ENCODE results near the gene NDUFAF2. TPM values are rescaled to one million over a fixed set of nuclear protein-coding genes. Genes with fewer than 3 reads are reported as not detected.
A peak's percentile ranks its signal among the peaks of the same experiment; 100 is the strongest.

The NDUFAF2 gene
- total and polyA plus RNA-seq, 4 donors: 12.2 to 68.8 (median 29.8) TPM

- TF ChIP-seq CTCF (IDR thresholded peaks at IDR 0.05; ENCODE audit: control extremely low read depth, extremely low read depth): no peak
- no peaks in the 10 kb centered on the region for H3K36me3 ChIP-seq (ENCODE audit: control insufficient read depth in 4 of 4, insufficient read depth in 4 of 4, low read length in 4 of 4)
- no peaks in the 10 kb centered on the region for H3K9me3 ChIP-seq (ENCODE audit: control insufficient read depth in 4 of 4, insufficient read depth in 3 of 4, low read length in 3 of 4)
- H3K9ac ChIP-seq (ENCODE audit: insufficient read depth in 1 of 2, low read length in 2 of 2): no peak overlapping the region
- H3K27ac ChIP-seq (ENCODE audit: low read depth in 1 of 2, low read length in 1 of 2): no peak overlapping the region
- WGBS, 2 donors: 95 to 98% methylated on average over 1 of the region's 1 CpG
- H3K27me3 ChIP-seq (ENCODE audit: control insufficient read depth in 3 of 3, insufficient read depth in 3 of 3, low read length in 2 of 3): no peaks in the 10 kb centered on the region
- ATAC-seq (ENCODE audit: insufficient read depth, low FRiP score): no peak
- peaks cover 0 to 13% (median 0%) of the 10 kb centered on the region in 5 donors for H3K4me1 ChIP-seq (ENCODE audit: control insufficient read depth in 5 of 5, insufficient read depth in 5 of 5, low read length in 5 of 5)
- H3K4me3 ChIP-seq: no peak overlapping the region
- DNase-seq: peak; percentile 17 to 44 (median 40)
Measured at GRCh38 chr5:61137835-61138234, 192.8 kb downstream of the NDUFAF2 start.

- no peaks in the 10 kb centered on the region for H3K27me3 ChIP-seq (ENCODE audit: control insufficient read depth in 3 of 3, insufficient read depth in 3 of 3, low read length in 2 of 3)
- H3K9ac ChIP-seq (ENCODE audit: insufficient read depth in 1 of 2, low read length in 2 of 2): no peak overlapping the region
- no peak overlapping the region for H3K27ac ChIP-seq (ENCODE audit: low read depth in 1 of 2, low read length in 1 of 2)
- H3K4me1 ChIP-seq (ENCODE audit: control insufficient read depth in 5 of 5, insufficient read depth in 5 of 5, low read length in 5 of 5): peaks cover 0 to 13% (median 0%) of the 10 kb centered on the region in 5 donors
- DNase-seq: no peak
- H3K4me3 ChIP-seq: no peak overlapping the region
- ATAC-seq (ENCODE audit: insufficient read depth, low FRiP score): no peak
- 91% methylated on average over 5 of the region's 5 CpGs for WGBS, 2 donors
- H3K9me3 ChIP-seq (ENCODE audit: control insufficient read depth in 4 of 4, insufficient read depth in 3 of 4, low read length in 3 of 4): no peaks in the 10 kb centered on the region
- H3K36me3 ChIP-seq (ENCODE audit: control insufficient read depth in 4 of 4, insufficient read depth in 4 of 4, low read length in 4 of 4): no peaks in the 10 kb centered on the region
- no peak for TF ChIP-seq CTCF (IDR thresholded peaks at IDR 0.05; ENCODE audit: control extremely low read depth, extremely low read depth)
Measured at GRCh38 chr5:61139094-61139873, 194.3 kb downstream of the NDUFAF2 start.

GRCh38 chr5:61139931-61140330 lies 194.9 kb downstream of the NDUFAF2 start:
- TF ChIP-seq CTCF (IDR thresholded peaks at IDR 0.05; ENCODE audit: control extremely low read depth, extremely low read depth): no peak
- WGBS, 2 donors: 85 to 93% methylated on average over 4 of the region's 4 CpGs
- H3K9ac ChIP-seq (ENCODE audit: insufficient read depth in 1 of 2, low read length in 2 of 2): no peak overlapping the region
- peaks cover 0 to 13% (median 0%) of the 10 kb centered on the region in 5 donors for H3K4me1 ChIP-seq (ENCODE audit: control insufficient read depth in 5 of 5, insufficient read depth in 5 of 5, low read length in 5 of 5)
- H3K9me3 ChIP-seq (ENCODE audit: control insufficient read depth in 4 of 4, insufficient read depth in 3 of 4, low read length in 3 of 4): no peaks in the 10 kb centered on the region
- ATAC-seq (ENCODE audit: insufficient read depth, low FRiP score) (no peak), DNase-seq (no peak)
- H3K27ac ChIP-seq (ENCODE audit: low read depth in 1 of 2, low read length in 1 of 2): no peak overlapping the region
- H3K36me3 ChIP-seq (ENCODE audit: control insufficient read depth in 4 of 4, insufficient read depth in 4 of 4, low read length in 4 of 4): no peaks in the 10 kb centered on the region
- no peaks in the 10 kb centered on the region for H3K27me3 ChIP-seq (ENCODE audit: control insufficient read depth in 3 of 3, insufficient read depth in 3 of 3, low read length in 2 of 3)
- no peak overlapping the region for H3K4me3 ChIP-seq

Measured in lung (tissue), 12 donors.